Femur (tissue), 1 donor: Measurements from ENCODE around the gene FHOD1.

ENCODE experiments used
- DNase-seq: peaks from one replicate; pipeline ENCODE4 v3.0.0-alpha.2; 2017

Gene FHOD1

DNA sequence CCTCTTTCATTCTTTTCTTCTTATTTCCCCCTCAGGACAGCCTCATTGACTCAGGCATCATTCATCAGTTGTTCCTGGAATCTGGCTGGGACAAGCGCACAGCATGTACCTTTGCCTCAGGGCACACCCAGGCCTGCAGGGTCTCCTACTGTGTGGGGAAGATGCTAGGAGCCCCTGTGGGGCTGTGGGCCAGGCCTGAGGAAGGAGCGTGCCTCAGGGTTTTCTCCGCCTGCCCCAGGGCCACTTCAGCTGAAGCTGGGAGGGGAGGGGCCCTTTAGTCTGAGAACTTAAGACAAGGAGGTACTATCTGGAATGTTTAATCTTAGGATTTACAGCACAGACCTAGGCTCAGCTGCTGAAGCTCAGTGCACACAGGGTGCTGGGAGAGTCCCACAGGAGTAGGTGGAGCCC lies 40.4 kb downstream of the FHOD1 start:
- DNase-seq, result no peak

GRCh38 chr16:67206129-67206837 lies 41.0 kb downstream of the FHOD1 start:
- no peak for DNase-seq

- no peak for DNase-seq
Observed at GRCh38 chr16:67204076-67204475, 43.2 kb downstream of the FHOD1 start.

DNA sequence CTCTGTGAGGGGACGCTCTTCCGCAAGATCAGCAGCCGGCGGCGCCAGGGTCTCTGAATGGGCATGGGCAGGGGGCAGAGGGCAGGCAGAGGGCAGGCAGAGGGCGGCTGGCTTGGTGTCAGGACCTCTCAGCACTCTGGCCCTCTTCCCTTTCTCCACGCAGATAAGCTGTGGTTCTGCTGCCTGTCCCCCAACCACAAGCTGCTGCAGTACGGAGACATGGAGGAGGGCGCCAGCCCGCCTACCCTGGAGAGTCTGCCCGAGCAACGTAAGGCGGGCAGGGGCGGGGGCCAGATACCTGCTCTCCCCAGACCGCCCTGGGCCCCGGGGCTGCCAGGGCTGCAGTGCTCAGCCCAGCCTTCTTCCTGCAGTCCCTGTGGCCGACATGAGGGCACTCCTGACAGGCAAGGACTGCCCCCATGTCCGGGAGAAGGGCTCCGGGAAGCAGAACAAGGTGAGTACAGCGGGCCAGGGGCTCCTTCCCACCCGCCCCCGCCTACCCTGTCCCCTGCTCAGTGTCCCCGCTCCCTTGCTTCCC lies 44.3 kb downstream of the FHOD1 start:
- no peak for DNase-seq

GRCh38 chr16:67202426-67202825 lies 44.9 kb downstream of the FHOD1 start:
- DNase-seq, result no peak

- no peak for DNase-seq
Observed at GRCh38 chr16:67201411-67202345, 45.6 kb downstream of the FHOD1 start.

- DNase-seq, result no peak
Observed at GRCh38 chr16:67200491-67200890, 46.8 kb downstream of the FHOD1 start.

- no peak for DNase-seq
Observed at GRCh38 chr16:67199808-67200198, 47.5 kb downstream of the FHOD1 start.

- no peak for DNase-seq
Observed at GRCh38 chr16:67199011-67199807, 48.1 kb downstream of the FHOD1 start, which contains the start of gene ELMO3. Gene ELMO3, plus strand, starts transcription at chr16:67199131. Its CDS starts 196 bp downstream, at chr16:67199327.

DNA sequence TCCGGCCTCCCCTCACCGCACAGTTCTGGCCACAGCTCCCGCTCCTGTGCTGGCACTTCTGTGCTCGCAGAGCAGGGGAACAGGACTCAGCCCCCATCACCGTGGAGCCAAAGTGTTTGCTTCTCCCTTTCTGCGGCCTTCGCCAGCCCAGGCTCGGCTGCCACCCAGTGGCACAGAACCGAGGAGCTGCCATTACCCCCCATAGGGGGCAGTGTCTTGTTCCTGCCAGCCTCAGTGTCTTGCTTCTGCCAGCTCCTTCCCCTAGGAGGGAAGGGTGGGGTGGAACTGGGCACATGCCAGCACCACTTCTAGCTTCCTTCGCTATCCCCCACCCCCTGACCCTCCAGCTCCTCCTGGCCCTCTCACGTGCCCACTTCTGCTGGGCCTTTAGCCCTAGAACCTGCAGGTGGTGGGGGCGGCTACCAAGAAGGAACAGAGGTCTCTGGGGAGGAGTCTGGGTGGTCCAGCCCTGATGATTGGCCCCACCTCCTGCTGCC lies 49.0 kb downstream of the FHOD1 start:
- DNase-seq, result no peak

DNA sequence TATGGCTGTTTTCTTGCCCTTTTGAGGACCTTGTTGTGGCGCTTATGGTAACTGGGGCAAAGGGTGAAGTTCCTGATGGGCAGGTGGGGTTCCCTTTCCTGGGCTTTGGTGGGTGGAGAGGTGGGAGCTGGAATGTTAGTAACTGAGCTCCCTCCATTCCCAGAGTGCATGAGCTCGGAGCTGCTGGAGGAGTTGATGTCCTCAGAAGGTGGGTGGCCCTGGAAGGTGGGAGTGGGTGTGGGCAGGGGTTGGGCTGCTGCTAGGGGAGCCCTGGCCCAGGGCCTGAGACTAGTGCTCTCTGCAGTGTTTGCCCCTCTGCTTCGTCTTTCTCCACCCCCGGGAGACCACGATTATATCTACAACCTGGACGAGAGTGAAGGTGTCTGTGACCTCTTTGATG lies 49.6 kb downstream of the FHOD1 start:
- DNase-seq, result no peak

- DNase-seq, result no peak
Observed at GRCh38 chr16:67196881-67197280, 50.4 kb downstream of the FHOD1 start.

GRCh38 chr16:67195676-67196075 lies 51.6 kb downstream of the FHOD1 start:
- DNase-seq, result no peak

DNA sequence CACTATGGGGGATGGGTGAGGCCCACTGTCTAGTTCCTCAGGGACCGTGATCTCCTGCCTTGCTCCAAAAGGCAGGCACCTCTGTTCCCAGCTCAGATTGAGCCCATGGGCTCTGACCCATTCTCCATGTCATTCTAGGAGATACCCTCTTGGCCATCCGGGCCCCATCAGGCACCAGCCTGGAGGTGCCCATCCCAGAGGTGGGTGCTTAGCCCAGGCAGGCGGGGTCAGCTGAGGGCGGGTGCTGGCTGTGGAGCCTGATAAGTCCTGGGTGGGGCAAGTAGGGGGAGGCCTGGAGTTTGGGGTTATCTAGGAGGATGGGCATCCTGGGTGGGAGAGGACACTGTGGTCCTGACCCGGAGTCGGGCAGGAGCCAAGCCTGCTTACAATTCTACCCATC lies 53.0 kb downstream of the FHOD1 start:
- no peak for DNase-seq

GRCh38 chr16:67193536-67193935 lies 53.7 kb downstream of the FHOD1 start:
- no peak for DNase-seq

GRCh38 chr16:67192781-67193361 lies 54.4 kb downstream of the FHOD1 start:
- DNase-seq, result no peak

- peak; percentile 95 for DNase-seq
Observed at GRCh38 chr16:67191995-67192681, 55.1 kb downstream of the FHOD1 start, which contains the start of gene E2F4. Gene E2F4, plus strand, starts transcription at chr16:67192155. Its CDS starts 73 bp downstream, at chr16:67192228.

GRCh38 chr16:67191411-67191994 lies 55.8 kb downstream of the FHOD1 start:
- DNase-seq, result no peak

DNA sequence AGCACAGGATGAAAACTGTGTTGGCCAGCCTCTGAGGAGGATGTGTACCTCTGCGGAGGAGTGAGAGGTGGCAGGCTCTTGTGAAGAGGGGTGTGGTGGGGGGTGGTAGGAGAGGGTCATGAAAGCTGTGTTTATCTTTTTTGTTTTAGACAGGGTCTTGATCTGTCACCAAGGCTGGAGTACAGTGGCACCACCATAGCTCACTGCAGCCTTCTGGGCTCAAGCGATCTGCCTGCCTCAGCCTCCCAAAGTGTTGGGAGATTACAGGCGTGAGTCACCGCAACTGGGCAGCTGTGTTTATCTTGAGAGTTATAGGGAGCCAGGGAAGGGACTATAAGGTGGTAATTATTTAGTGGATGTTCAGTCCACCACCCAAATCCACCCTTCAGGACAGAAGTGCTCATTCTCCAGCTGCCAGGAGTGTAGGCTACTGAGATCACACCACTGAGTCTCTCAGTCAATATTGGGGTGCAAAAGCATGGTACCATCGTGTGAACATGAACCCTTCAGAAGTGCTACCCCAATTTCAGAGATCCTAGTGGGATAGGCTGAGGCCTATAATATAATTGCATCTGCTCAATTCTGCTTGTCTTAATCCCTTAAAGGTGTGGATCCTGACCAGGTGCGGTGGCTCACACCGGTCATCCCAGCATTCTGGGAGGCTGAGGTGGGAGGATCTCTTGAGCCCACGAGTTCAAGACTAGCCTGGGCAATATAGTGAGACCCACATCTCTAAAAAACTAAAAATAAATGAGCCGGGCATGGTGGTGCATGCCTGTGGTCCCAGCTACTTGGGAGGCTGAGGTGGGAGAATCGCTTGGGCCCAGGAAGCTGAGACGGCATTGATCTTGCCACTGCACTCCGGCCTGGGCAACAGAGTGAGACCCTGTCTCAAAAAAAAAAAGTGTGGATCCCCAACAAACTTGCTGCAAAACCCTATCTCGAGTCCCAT lies 56.6 kb downstream of the FHOD1 start:
- no peak for DNase-seq

- DNase-seq, result no peak
Observed at GRCh38 chr16:67190041-67190440, 57.2 kb downstream of the FHOD1 start, which contains the start of gene EXOC3L1. Gene EXOC3L1, minus strand, starts transcription at chr16:67190136. Its CDS starts 460 bp downstream, at chr16:67189676.
